Tibial nerve (tissue), 4 donors: ENCODE measurements around the gene PTPN14. TPM values are rescaled to one million over a fixed set of nuclear protein-coding genes. Genes with fewer than 3 reads are reported as not detected.

Experiments used
- DNase-seq, 2 donors: peaks; one replicate each; pipeline ENCODE4 v3.0.0-alpha.2; 2019; ENCODE audit warnings: low spot score in 2 of 2
- H3K27ac ChIP-seq, 4 donors: fragments of 200-600 bp; sonication (generic) in 3 of 4; one replicate each; pipeline ENCODE4 v1.5.1; 2017 to 2019; ENCODE audit warnings: mild to moderate bottlenecking in 1 of 4
- H3K27me3 ChIP-seq, 2 donors: fragments of 200-600 bp; sonication (generic) in 1 of 2; one replicate each; pipeline versions ENCODE4 v1.5.1 to v1.6.0; 2017 to 2019
- H3K36me3 ChIP-seq, 3 donors: fragments of 200-600 bp; sonication (generic); one replicate each; pipeline ENCODE4 v1.5.1; 2018 to 2019
- H3K4me1 ChIP-seq, 4 donors: fragments of 200-600 bp; sonication (generic) in 3 of 4; one replicate each; pipeline ENCODE4 v1.5.1; 2017 to 2019
- H3K4me3 ChIP-seq, 4 donors: fragments of 200-600 bp; sonication (generic) in 3 of 4; one replicate each; pipeline ENCODE4 v1.5.1; 2017 to 2019; ENCODE audit warnings: mild to moderate bottlenecking in 1 of 4, moderate library complexity in 1 of 4
- H3K9me3 ChIP-seq, 4 donors: fragments of 200-600 bp; sonication (generic) in 3 of 4; one replicate each; pipeline ENCODE4 v1.5.1; 2017 to 2019
- EP300 ChIP-seq, 2 donors: sonication (generic); formaldehyde crosslinking; IDR thresholded peaks; one replicate each; pipeline ENCODE4 v1.6.1; 2017; ENCODE audit warnings: antibody characterized with exemption in 2 of 2, mild to moderate bottlenecking in 1 of 2
- POLR2A ChIP-seq, 2 donors: fragments of 450-650 bp; IDR thresholded peaks; one replicate each; pipeline ENCODE4 v1.6.1; 2017; ENCODE audit warnings: antibody characterized with exemption in 2 of 2, mild to moderate bottlenecking in 2 of 2, moderate library complexity in 2 of 2
- WGBS, 2 donors: methylation state at CpG; one replicate each; pipeline ENCODE4 v1.1.5; 2018; 5-methylcytosine and 5-hydroxymethylcytosine counted together
- total RNA-seq, 4 donors: library from RNA; depleted of rRNA; stranded (reverse); fragments of >200 nt; gene quantifications; one replicate each; pipeline ENCODE4 v1.1.0, GENCODE V29; 2016
- TF ChIP-seq, protein P1 (sequence below), 5 experiments: fragments of 200-600 bp in 3 of 5; fragments of 450-650 bp in 2 of 5; sonication (generic) in 3 of 5; IDR thresholded peaks; one replicate each; pipeline ENCODE4 v1.5.1; 2016 to 2019; ENCODE audit warnings: antibody characterized with exemption in 5 of 5, mild to moderate bottlenecking in 3 of 5, moderate library complexity in 2 of 5

Gene PTPN14
- total RNA-seq, 4 donors from 2014 or later, result 25.8 to 47.4 (median 38.2) TPM

DNA sequence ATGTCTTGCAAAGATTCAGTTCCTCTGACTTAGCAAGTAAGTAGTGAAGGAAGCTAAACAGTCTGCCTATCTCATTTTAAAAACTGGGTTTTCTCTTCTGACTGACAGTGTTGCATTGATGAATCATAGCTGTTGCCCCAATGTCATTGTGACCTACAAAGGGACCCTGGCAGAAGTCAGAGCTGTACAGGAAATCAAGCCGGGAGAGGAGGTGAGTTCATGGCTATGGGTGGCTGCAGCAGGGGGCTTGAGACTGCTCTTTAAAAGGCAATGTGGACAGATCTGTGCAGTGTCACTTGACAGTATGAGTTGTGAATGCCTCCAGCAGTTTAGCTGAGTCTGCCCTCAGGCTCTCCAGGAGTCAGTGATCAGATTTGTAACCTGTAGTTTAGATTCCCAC lies 223.9 kb downstream of the PTPN14 start:
- Histone ChIP-seq H3K4me3 (no peak overlapping the region), H3K27ac (no peak overlapping the region), H3K9me3 (no peaks in the 10 kb centered on the region), H3K4me1 (peaks cover 0 to 3% (median 0%) of the 10 kb centered on the region in 4 donors), H3K27me3 (no peaks in the 10 kb centered on the region), H3K36me3 (peaks cover 0 to 8% (median 0%) of the 10 kb centered on the region in 3 donors)
- DNase-seq, result no peak
- TF ChIP-seq EP300 (IDR thresholded peaks at IDR 0.05), result no peak
- TF ChIP-seq, protein P1, sequence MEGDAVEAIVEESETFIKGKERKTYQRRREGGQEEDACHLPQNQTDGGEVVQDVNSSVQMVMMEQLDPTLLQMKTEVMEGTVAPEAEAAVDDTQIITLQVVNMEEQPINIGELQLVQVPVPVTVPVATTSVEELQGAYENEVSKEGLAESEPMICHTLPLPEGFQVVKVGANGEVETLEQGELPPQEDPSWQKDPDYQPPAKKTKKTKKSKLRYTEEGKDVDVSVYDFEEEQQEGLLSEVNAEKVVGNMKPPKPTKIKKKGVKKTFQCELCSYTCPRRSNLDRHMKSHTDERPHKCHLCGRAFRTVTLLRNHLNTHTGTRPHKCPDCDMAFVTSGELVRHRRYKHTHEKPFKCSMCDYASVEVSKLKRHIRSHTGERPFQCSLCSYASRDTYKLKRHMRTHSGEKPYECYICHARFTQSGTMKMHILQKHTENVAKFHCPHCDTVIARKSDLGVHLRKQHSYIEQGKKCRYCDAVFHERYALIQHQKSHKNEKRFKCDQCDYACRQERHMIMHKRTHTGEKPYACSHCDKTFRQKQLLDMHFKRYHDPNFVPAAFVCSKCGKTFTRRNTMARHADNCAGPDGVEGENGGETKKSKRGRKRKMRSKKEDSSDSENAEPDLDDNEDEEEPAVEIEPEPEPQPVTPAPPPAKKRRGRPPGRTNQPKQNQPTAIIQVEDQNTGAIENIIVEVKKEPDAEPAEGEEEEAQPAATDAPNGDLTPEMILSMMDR (IDR thresholded peaks at IDR 0.05), result no peak
- TF ChIP-seq POLR2A (IDR thresholded peaks at IDR 0.05), result no peak
- WGBS, 2 donors, result 0 to 20% methylated on average over 1 of the region's 1 CpG

DNA sequence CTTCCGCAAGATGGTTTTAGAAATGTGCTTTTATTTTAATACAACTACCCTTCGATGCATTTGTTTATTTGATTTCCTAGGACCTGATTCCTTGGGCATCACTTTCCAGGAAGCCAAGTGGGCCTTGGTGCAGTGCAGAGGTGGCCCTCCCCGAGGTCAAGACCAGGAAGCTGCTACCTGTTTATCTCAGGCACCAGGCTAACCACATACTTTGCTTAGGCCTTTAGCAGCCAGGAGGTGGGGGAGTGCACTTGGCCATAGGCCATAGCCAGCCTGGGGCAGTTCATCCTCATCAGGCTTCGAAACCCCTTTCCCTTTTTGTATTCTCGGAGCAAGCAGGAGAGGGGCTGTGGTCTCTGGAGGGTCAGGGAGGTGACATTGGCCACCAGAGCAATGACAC lies 225.0 kb downstream of the PTPN14 start:
- Histone ChIP-seq H3K27ac (no peak overlapping the region), H3K36me3 (peaks cover 0 to 8% (median 0%) of the 10 kb centered on the region in 3 donors), H3K27me3 (no peaks in the 10 kb centered on the region), H3K9me3 (no peaks in the 10 kb centered on the region), H3K4me1 (peaks cover 0 to 3% (median 0%) of the 10 kb centered on the region in 4 donors), H3K4me3 (no peak overlapping the region)
- no peak for DNase-seq
- no peak for TF ChIP-seq EP300 (IDR thresholded peaks at IDR 0.05)
- no peak for TF ChIP-seq POLR2A (IDR thresholded peaks at IDR 0.05)
- TF ChIP-seq, protein P1 (IDR thresholded peaks at IDR 0.05), result no peak
- WGBS, 2 donors, result 76 to 85% methylated on average over 5 of the region's 5 CpGs

DNA sequence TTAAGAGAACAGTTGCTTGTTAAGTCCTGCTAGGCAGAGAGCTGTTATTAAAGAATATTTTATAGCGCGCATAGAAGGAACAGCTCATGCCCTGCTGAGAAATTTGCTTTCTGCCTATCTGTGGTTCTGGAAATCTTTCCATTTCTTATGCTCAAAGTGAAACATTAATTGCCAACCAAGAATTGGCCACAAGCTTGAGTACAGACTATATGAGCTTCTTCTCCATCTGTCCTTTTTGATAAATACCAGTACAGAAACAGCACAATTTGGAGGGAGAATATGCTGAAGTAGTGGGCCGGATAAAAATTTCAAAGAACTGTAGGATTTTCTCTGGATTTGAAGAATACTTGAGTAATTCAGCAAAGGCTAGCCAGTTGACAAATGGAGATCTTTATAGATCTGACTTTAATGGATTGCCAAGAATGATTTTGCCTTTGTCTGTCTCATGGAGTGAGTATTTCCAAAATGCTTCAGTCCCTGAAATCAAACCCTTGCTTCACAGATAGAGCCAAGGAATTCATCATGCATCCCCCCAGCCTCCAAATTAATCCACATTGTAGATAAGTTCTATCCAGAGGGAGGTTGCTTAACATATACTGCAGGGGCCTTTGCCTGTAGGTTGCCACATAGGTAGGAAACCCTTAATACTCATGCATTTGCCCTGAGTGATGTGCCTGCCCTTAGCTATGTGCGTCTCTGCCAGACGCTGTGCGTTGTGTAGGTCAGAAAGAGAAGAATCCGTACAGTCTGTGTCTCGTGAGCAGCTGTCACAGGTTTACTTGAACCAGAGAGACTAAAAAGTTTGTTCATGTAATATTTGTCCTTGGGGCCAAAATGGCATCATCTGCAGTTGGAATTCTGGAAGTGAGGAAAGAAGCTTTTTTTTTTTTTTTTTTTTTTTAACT lies 226.3 kb downstream of the PTPN14 start:
- Histone ChIP-seq H3K36me3 (peaks cover 0 to 8% (median 0%) of the 10 kb centered on the region in 3 donors), H3K4me3 (no peak overlapping the region), H3K4me1 (peaks cover 0 to 3% (median 0%) of the 10 kb centered on the region in 4 donors), H3K9me3 (no peaks in the 10 kb centered on the region), H3K27me3 (no peaks in the 10 kb centered on the region), H3K27ac (no peak overlapping the region)
- WGBS, 2 donors, result 88 to 94% methylated on average over 8 of the region's 8 CpGs
- DNase-seq, result no peak
- TF ChIP-seq EP300 (IDR thresholded peaks at IDR 0.05) (no peak), POLR2A (IDR thresholded peaks at IDR 0.05) (no peak)
- TF ChIP-seq, protein P1 (IDR thresholded peaks at IDR 0.05), result no peak

DNA sequence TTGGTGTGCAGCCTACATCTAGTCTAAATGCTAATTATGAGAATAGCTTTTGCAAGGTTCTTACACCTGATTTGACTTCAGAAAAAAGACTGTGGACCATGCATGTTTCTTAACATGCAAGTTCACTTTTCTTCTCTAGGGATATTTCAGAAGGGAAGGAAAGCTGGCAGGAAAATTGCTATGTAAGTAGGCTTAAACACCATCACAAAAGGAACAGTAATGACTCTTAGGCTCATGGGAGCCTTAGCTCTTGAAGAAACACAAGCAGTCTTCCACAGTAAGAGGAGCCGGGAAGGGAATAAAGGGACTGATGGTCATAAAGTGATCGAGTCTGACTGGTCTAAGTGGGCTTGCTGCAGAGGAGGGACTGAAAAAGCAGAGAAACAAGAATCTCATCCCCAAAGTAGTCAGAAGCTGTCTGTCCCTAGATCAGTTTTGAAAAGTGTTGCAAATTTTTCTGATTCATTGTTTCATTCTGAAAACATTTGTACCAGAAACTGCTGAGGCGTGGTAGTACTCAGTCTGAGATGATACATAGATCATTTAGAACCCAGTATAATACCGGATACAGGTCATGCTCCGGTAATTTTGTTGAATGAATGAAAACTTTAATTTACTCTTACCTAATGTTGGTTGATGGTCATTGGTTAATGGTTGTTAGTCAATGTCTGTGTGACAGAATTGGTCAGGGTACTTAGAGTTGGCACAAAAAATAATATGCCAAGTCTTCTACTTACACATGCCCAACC lies 229.5 kb downstream of the PTPN14 start:
- no peak for DNase-seq
- Histone ChIP-seq H3K4me1 (no peaks in the 10 kb centered on the region), H3K36me3 (peaks cover 0 to 8% (median 0%) of the 10 kb centered on the region in 3 donors), H3K9me3 (no peaks in the 10 kb centered on the region), H3K4me3 (no peak overlapping the region), H3K27me3 (no peaks in the 10 kb centered on the region), H3K27ac (no peak overlapping the region)
- TF ChIP-seq POLR2A (IDR thresholded peaks at IDR 0.05) (no peak), EP300 (IDR thresholded peaks at IDR 0.05) (no peak)
- TF ChIP-seq, protein P1 (IDR thresholded peaks at IDR 0.05), result no peak
- WGBS, 2 donors, result 75 to 77% methylated on average over 5 of the region's 5 CpGs

DNA sequence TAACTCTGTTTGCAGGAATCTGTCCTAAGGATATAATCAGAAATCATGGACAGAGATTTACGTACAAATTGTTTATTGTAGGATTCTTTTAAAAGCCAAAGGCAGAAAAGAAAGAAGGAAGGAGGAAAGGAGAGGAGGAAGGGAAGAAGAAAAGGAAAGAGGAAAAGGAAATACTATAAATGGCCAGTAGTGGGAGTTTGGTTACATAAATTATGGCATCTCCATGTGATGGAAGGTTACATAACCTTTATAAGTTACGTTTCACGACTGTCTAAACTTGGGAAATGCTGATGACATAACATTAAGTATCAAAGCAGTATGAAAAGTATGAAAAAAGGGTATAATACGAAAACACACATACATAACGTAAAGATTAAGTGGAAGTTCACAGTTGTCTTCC lies 231.5 kb downstream of the PTPN14 start:
- 91 to 92% methylated on average over 5 of the region's 5 CpGs for WGBS, 2 donors
- no peak overlapping the region for H3K4me3 ChIP-seq
- no peak overlapping the region for H3K27ac ChIP-seq
- no peak for DNase-seq
- H3K27me3 ChIP-seq, result no peaks in the 10 kb centered on the region
- no peaks in the 10 kb centered on the region for H3K9me3 ChIP-seq
- H3K4me1 ChIP-seq, result no peaks in the 10 kb centered on the region
- H3K36me3 ChIP-seq, result peaks cover 0 to 6% (median 0%) of the 10 kb centered on the region in 3 donors
- TF ChIP-seq POLR2A (IDR thresholded peaks at IDR 0.05) (no peak), EP300 (IDR thresholded peaks at IDR 0.05) (no peak)
- TF ChIP-seq, protein P1 (IDR thresholded peaks at IDR 0.05), result no peak
